ENCODE measurements around the gene YJU2.
"Not testable (repeated sequence)": the region's sequence is repeated elsewhere in the genome, so short reads cannot be mapped to it uniquely, and the experiment has no call there.

YJU2 gene

GRCh38 chr19:4268816-4269430, 22.0 kb downstream of the YJU2 start:
- no peak for DNase-seq

GRCh38 chr19:4272894-4273293, 26.0 kb downstream of the YJU2 start:
- no peak for DNase-seq

- not testable (repeated sequence) for DNase-seq
Observed at GRCh38 chr19:4274321-4274686, 27.4 kb downstream of the YJU2 start.

- DNase-seq = no peak
Observed at GRCh38 chr19:4277191-4277696, 30.4 kb downstream of the YJU2 start.

GRCh38 chr19:4278010-4278409, 31.1 kb downstream of the YJU2 start:
- no peak for DNase-seq

GRCh38 chr19:4278419-4279266, 31.8 kb downstream of the YJU2 start, which contains the start of gene SHD:
TSS of gene SHD (plus strand) at chr19:4279266. CDS start at chr19:4280064, 798 bp downstream.
- DNase-seq = no peak

- no peak for DNase-seq
Observed at GRCh38 chr19:4279267-4279529, 32.3 kb downstream of the YJU2 start.

GRCh38 chr19:4279530-4280422, 32.9 kb downstream of the YJU2 start:
- DNase-seq = no peak

- no peak for DNase-seq
Observed at GRCh38 chr19:4284176-4284958, 37.5 kb downstream of the YJU2 start.

- no peak for DNase-seq
Observed at GRCh38 chr19:4284974-4285373, 38.1 kb downstream of the YJU2 start.

GRCh38 chr19:4286141-4286540, 39.3 kb downstream of the YJU2 start:
- not testable (repeated sequence) for DNase-seq

- no peak for DNase-seq
Observed at GRCh38 chr19:4288091-4288777, 41.4 kb downstream of the YJU2 start.

- DNase-seq = no peak
Observed at GRCh38 chr19:4291184-4291732, 44.4 kb downstream of the YJU2 start.

GRCh38 chr19:4292515-4292914, 45.6 kb downstream of the YJU2 start:
- DNase-seq = no peak

GRCh38 chr19:4294389-4294788, 47.5 kb downstream of the YJU2 start:
- DNase-seq = no peak

- DNase-seq = no peak
Observed at GRCh38 chr19:4295972-4296771, 49.3 kb downstream of the YJU2 start.

- no peak for DNase-seq
Observed at GRCh38 chr19:4297901-4298809, 51.3 kb downstream of the YJU2 start.

GRCh38 chr19:4298810-4299550, 52.1 kb downstream of the YJU2 start:
- DNase-seq = no peak

GRCh38 chr19:4300589-4300988, 53.7 kb downstream of the YJU2 start:
- DNase-seq = no peak

Data from EL (cell line).